SK-N-SH treated with all-trans-retinoic acid at 6 μM for 48 hours (cell line): ENCODE data around the gene LEAP2.

Source experiments
- CSRNP3 ChIP-seq: fragments of 250-450 bp; sonication (Bioruptor Pico); IDR thresholded peaks from 2 replicates; pipeline ENCODE4 v1.5.1; 2021; ENCODE audit warnings: mild to moderate bottlenecking, moderate library complexity
- TSHZ2 ChIP-seq: fragments of 250-450 bp; sonication (Bioruptor Pico); IDR thresholded peaks from 2 replicates; pipeline ENCODE4 v1.5.0; 2020; ENCODE audit warnings: mild to moderate bottlenecking, moderate library complexity
- ZFP3 ChIP-seq: fragments of 250-450 bp; sonication (Bioruptor Pico); IDR thresholded peaks from 2 replicates; pipeline ENCODE4 v1.5.0; 2020; ENCODE audit warnings: mild to moderate bottlenecking, moderate library complexity
- ZFP30 ChIP-seq: fragments of 450-650 bp; formaldehyde crosslinking; IDR thresholded peaks from 2 replicates; pipeline ENCODE4 v1.5.0; 2022; ENCODE audit warnings: mild to moderate bottlenecking, moderate library complexity

- no peak for TF ChIP-seq CSRNP3 (CRISPR knock-in tag)
- TF ChIP-seq ZFP30 (CRISPR knock-in tag) = no peak
- TF ChIP-seq TSHZ2 (CRISPR knock-in tag) = no peak
- no peak for TF ChIP-seq ZFP3 (CRISPR knock-in tag)
These were observed 4.0 kb downstream of the LEAP2 start for GRCh38 chr5:132877466-132877865.
